Measurements from ENCODE around the gene UQCRQ.

- TF ChIP-seq, protein P1, sequence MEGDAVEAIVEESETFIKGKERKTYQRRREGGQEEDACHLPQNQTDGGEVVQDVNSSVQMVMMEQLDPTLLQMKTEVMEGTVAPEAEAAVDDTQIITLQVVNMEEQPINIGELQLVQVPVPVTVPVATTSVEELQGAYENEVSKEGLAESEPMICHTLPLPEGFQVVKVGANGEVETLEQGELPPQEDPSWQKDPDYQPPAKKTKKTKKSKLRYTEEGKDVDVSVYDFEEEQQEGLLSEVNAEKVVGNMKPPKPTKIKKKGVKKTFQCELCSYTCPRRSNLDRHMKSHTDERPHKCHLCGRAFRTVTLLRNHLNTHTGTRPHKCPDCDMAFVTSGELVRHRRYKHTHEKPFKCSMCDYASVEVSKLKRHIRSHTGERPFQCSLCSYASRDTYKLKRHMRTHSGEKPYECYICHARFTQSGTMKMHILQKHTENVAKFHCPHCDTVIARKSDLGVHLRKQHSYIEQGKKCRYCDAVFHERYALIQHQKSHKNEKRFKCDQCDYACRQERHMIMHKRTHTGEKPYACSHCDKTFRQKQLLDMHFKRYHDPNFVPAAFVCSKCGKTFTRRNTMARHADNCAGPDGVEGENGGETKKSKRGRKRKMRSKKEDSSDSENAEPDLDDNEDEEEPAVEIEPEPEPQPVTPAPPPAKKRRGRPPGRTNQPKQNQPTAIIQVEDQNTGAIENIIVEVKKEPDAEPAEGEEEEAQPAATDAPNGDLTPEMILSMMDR (IDR thresholded peaks at IDR 0.05), result no peak
- TF ChIP-seq POLR2A (IDR thresholded peaks at IDR 0.05), result no peak
Observed at GRCh38 chr5:132827943-132828673, 38.3 kb upstream of the UQCRQ start.

Measured in thyroid gland (tissue), 4 donors.